ENCODE data around the gene ZSWIM5.
"Not testable (repeated sequence)": the region's sequence is repeated elsewhere in the genome, so short reads cannot be mapped to it uniquely, and the experiment has no call there.

Gene ZSWIM5

GRCh38 chr1:45200906-45201500 lies 5.4 kb downstream of the ZSWIM5 start:
- DNase-seq = no peak

DNA sequence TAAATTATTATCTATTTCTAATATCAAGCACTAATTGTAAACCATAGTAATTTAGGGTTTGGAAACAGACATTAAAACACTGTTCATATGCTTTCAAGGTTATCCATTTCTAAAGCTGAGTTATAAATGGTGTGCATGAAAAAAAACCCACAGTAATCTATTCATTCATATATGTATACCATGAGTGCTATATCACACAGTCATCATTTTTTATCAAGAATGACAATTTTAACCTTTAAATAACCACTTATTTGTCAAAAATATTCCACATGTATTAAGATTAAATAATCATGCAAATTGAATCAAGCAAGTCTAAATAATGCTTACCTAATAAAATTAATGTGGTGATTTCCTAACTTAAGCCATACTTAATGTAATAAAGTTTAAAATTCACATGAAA lies 6.0 kb downstream of the ZSWIM5 start:
- DNase-seq = no peak

DNA sequence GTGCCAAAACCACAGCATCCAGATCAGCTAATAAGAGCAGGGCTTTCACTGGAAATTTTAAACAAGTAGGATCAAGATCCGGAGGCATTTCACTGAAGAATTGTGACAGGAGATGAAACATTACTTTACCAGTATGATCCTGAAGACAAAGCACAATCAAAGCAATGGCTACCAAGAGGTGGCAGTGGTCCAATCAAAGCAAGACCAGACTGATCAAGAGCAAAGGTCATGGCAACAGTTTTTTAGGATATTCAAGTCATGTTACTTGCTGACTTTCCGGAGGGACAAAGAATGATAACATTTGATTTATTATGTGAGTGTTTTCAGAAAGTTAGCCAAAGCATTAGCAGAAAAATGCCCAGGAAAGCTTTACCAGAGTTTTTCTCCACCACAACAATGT lies 8.2 kb downstream of the ZSWIM5 start:
- no peak for DNase-seq

GRCh38 chr1:45196863-45197262 lies 9.5 kb downstream of the ZSWIM5 start:
- DNase-seq = no peak

DNA sequence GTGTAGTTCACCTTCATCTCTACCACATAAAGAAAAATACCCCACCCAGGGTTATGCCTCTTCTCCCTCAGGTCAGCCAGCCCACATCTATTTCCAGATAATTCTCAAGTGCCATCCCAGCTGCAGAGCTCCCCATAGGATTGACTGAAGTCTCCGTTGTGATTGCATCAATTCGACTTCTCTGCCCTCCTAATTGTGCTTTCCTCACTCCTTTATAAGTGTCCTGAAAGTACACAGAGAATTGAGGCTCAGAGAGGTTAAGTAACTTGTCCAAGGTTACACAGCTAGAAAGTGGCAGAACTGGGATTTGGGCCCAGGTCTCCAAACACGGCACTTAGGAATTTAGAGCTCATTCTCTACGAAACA lies 15.0 kb downstream of the ZSWIM5 start:
- DNase-seq = no peak

- no peak for DNase-seq
These were observed 18.7 kb downstream of the ZSWIM5 start for GRCh38 chr1:45187725-45188124.

- DNase-seq = not testable (repeated sequence)
These were observed 26.4 kb downstream of the ZSWIM5 start for GRCh38 chr1:45179918-45180519.

GRCh38 chr1:45177452-45177851 lies 29.0 kb downstream of the ZSWIM5 start:
- DNase-seq = no peak

DNA sequence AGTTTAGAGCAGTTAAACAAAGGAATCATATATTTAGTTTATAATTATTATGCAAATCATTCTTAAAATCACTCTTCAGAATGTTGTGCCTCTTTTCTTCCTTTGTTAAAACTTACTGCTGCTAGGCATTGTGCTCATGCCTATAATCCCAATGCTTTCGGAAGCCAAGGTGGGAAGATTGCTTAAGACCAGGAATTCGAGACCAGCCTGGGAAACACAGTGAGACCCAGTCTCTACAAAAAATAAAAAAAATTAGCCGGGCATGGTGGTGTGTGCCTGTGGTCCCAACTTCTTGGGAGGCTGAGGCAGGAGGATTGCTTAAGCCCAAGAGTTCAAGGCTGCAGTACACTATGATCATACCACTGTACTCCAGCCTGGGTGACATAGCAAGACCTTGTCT lies 33.6 kb downstream of the ZSWIM5 start:
- no peak for DNase-seq

- DNase-seq = peak; percentile 86
These were observed 34.4 kb downstream of the ZSWIM5 start for GRCh38 chr1:45172005-45172404.

DNA sequence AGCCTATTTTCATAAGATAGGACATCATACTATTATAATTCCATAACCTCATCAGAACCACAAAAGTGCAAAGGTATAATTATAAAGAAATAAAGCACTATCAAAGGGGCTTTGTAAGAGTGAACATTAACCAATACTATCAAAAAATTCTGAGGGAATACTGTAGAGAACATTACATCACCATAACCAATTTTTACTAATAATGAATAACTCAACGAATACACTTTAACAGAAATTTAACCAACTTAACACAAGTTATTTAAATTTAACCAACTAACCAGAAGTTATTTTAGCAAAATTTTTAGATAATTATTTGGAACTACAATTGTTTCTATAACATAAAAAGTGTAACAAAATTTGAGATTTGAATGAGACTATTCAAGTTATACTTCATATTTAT lies 34.8 kb downstream of the ZSWIM5 start:
- no peak for DNase-seq

DNA sequence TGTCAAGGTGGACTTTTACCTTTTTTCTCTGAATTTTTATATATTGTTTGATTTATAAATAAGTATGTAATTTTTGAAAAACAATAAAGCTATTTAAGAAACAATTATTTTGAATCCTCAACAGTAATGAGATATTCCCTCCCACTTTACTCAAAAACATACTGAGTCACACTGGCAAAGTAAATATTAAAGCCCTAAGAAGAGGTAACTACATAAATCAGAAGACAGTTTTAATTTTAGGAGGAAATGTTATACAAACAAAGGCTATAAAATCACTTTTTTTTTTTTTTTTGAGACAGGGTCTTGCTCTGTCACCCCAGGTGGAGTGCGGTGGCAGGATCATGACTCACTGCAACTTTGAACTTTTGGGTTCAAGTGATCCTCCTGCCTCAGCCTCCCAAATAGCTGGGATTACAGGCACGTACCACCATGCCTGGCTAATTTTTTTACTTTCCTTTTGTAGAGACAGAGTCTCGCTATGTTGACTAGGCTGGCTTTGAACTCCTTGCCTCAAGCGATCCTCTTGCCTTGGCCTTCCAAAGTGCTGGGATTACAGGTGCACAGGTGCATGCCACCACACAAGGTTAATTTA lies 36.2 kb downstream of the ZSWIM5 start:
- peak; percentile 30 for DNase-seq

GRCh38 chr1:45167947-45168346 lies 38.5 kb downstream of the ZSWIM5 start:
- DNase-seq = not testable (repeated sequence)

DNA sequence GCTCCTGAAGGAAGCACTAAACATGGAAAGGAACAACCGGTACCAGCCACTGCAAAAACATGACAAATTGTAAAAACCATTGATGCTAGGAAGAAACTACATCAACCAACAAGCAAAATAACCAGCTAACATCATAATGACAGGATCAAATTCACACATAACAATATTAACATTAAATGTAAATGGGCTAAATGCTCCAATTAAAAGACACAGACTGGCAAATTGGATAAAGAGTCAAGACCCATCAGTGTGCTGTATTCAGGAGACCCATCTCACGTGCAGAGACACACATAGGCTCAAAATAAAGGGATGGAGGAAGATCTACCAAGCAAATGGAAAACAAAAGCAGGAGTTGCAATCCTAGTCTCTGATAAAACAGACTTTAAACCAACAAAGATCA lies 42.1 kb downstream of the ZSWIM5 start:
- not testable (repeated sequence) for DNase-seq

GRCh38 chr1:45163111-45163510 lies 43.3 kb downstream of the ZSWIM5 start:
- DNase-seq = not testable (repeated sequence)

DNA sequence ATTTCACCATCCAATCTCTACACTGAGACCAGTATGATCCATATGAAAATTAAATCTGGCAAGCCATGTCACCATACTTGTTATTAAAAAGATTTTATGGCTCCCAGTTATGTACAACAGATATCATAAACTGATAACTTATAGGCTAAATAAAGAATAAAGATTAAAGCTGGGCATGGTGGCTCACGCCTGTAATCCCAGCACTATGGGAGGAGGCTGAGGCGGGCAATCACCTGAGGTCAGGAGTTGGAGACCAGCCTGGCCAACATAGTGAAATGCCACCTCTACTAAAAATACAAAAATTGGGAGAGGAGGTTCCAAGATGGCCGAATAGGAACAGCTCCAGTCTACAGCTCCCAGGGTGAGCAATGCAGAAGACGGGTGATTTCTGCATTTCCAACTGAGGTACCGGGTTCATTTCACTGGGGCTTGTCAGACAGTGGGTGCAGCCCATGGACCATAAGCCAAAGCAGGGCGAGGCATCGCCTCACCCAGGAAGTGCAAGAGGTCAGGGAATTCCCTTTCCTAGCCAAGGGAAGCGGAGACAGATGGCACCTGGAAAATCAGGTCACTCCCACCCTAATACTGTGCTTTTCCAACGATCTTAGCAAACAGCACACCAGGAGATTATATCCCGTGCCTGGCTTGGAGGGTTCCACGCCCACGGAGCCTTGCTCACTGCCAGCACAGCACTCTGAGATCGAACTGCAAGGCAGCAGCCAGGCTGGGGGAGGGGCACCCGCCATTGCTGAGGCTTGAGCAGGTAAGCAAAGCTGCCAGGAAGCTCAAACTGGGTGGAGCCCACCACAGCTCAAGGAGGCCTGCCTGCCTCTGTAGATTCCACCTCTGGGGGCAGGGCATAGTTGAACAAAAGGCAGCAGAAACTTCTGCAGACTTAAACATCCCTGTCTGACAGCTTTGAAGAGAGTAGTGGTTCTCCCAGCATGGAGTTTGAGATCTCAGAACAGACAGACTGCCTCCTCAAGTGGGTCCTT lies 44.1 kb downstream of the ZSWIM5 start:
- not testable (repeated sequence) for DNase-seq

DNA sequence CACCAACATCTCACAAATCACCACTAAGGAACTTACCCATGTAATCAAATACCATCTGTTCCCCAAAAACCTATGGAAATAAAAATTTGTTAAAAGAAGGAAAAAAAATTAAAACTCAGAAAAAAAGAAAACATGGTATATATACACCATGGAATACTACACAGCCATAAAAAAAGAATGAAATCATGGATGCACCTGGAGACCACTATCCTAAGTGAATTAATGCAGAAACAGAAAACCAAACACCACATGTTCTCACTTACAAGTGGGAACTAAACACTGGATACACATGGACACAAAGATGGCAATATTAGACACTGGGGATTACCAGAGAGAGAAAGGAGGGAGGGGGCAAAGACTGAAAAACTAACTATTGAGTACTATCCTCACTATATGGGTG lies 50.4 kb downstream of the ZSWIM5 start:
- DNase-seq = no peak

DNA sequence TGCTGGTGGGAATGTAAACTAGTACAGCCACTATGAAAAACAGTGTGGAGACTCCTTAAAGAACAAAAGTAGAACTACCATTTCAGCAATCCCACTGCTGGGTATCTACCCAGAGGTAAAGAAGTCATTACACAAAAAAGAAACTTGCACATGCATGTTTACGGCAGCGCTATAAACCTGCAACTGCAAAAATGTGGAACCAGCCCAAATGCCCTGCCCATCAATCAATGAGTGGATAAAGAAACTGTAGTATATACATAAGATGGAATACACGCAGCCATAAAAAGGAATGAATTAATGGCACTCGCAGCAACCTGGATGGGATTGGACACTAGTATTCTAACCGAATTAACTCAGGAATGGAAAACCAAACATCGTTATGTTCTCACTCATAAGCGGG lies 51.0 kb downstream of the ZSWIM5 start:
- no peak for DNase-seq

DNA sequence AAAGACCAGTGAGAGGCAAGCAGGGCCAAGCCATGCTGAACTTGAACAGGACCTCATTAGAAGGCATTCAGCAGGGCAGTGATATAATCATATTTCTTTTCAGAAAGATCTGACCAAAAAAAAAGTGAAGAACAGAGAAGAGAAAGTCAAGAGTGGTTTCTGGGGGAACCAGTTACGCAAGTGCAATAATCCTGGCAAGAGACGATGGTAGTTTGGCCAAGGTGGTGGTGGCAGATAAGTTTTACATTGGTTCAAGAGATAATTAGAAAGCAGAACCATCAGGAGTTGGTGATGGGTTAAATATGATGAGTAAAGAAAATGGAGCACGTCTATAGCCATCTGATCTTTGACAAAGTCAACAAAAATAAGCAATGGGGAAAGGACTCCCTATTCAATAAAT lies 54.3 kb downstream of the ZSWIM5 start:
- no peak for DNase-seq

DNA sequence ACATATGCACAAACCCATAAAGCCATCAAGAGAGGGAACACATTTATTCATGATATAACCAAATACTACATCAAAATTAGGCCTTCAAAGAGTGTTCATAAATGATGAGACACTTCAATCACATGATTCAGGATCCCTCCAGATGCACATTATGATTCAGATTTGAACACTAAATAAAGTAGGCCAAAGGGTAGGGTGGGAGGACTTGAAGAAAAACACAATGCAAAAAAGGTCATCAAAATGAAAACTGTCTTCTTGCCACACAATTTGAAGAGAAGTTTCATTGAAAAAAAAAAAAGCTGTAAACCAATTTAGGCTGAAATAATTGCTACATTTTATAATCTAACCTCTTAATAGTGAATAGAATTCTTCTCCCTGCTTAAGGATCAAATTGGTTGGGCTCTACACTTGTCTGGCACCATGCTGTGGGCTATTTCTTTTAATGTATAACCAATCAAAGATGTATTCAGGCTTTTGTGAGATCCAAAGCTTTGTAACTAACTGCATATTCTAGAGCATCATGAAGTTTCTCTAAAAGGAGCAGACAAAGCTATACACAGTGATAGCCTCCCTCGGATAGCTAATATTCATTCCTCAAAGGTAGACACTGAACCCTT lies 58.1 kb downstream of the ZSWIM5 start:
- DNase-seq = no peak

- DNase-seq = no peak
These were observed 59.6 kb downstream of the ZSWIM5 start for GRCh38 chr1:45146833-45147232.

DNA sequence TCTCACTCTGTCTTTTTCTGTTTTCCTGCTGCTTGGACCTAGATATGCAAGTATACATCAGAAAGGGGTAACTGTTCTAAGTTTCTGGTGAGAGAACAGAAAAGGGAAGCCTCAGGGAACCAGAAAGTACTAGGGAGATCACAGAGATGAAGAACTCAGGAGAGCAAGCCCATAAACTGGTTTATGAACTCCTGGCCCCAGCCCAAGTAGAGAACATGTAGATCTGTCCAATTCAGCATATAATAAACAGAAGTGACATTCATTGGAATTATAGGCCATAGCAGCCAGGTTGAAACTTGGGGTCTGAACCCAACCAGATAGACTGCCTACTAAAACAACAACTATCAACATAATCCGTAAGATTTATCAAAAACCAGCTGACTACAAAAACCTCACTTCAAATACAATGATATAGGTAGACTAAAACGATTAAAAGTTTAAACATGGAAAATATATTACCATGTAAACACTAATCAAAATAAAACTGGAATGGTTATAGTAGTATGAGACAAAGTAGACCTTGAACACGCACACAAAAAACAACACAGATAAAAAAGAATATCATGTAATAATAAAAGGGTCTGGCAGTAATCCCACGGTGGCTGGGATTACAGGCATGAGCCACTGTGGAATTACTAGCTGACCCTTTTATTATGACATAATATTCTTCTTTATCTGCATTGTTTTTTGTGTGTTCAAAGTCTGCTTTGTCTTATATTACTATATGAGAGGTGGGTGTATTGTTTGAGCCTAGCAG lies 65.0 kb downstream of the ZSWIM5 start:
- DNase-seq = no peak

Measured in DMS53 (cell line).